Suprapubic skin (tissue), 4 donors: ENCODE data around the gene C6orf47.

ENCODE experiments used
- EP300 ChIP-seq: sonication (generic); formaldehyde crosslinking; IDR thresholded peaks from one replicate; pipeline ENCODE4 v1.6.1; 2017; ENCODE audit warnings: antibody characterized with exemption
- POLR2AphosphoS5 ChIP-seq, 3 donors: sonication (generic); formaldehyde crosslinking; IDR thresholded peaks; one replicate each; pipeline ENCODE4 v1.6.1; 2017; ENCODE audit warnings: antibody characterized with exemption in 3 of 3

- TF ChIP-seq EP300: no peak
- no peak for TF ChIP-seq POLR2AphosphoS5 (IDR thresholded peaks at IDR 0.05)
Observed at GRCh38 chr6:31707701-31708100, 47.1 kb upstream of the C6orf47 start.
